Sigmoid colon (tissue), 7 donors: ENCODE results near the gene SCFD1. TPM values are rescaled to one million over a fixed set of nuclear protein-coding genes. Genes with fewer than 3 reads are reported as not detected.
"Not testable (repeated sequence)": the region's sequence is repeated elsewhere in the genome, so short reads cannot be mapped to it uniquely, and the experiment has no call there.

Experiments used
- DNase-seq: peaks from one replicate; pipeline ENCODE4 v3.0.0-alpha.2; 2019
- H3K27ac ChIP-seq, 4 donors: fragments of 200-600 bp; sonication (generic); one replicate each; pipeline ENCODE4 v1.5.1; 2016 to 2019; ENCODE audit warnings: mild to moderate bottlenecking in 1 of 4
- H3K27me3 ChIP-seq, 3 donors: fragments of 200-600 bp; sonication (generic); one replicate each; pipeline ENCODE4 v1.5.1; 2019; ENCODE audit warnings: mild to moderate bottlenecking in 1 of 3
- H3K36me3 ChIP-seq, 4 donors: fragments of 200-600 bp; sonication (generic); one replicate each; pipeline ENCODE4 v1.5.1; 2016 to 2019
- H3K4me1 ChIP-seq, 4 donors: fragments of 200-600 bp; sonication (generic); one replicate each; pipeline ENCODE4 v1.5.1; 2017 to 2019
- H3K4me3 ChIP-seq, 4 donors: fragments of 200-600 bp; sonication (generic); one replicate each; pipeline ENCODE4 v1.5.1; 2017 to 2019; ENCODE audit warnings: mild to moderate bottlenecking in 2 of 4, moderate library complexity in 1 of 4
- H3K9me3 ChIP-seq, 4 donors: fragments of 200-600 bp in 3 of 4; sonication (generic) in 3 of 4; one replicate each; pipeline versions ENCODE4 v1.5.1 to v1.6.1; 2013 to 2019
- EP300 ChIP-seq, 4 donors: sonication (generic); formaldehyde crosslinking; IDR thresholded peaks; one replicate each; pipeline ENCODE4 v1.6.1; 2017; ENCODE audit warnings: antibody characterized with exemption in 4 of 4
- POLR2A ChIP-seq, 2 donors: fragments of 450-650 bp; IDR thresholded peaks; one replicate each; pipeline ENCODE4 v1.6.1; 2016; ENCODE audit warnings: antibody characterized with exemption in 2 of 2, mild to moderate bottlenecking in 2 of 2, moderate library complexity in 2 of 2
- POLR2AphosphoS5 ChIP-seq, 4 donors: sonication (generic); formaldehyde crosslinking; IDR thresholded peaks; one replicate each; pipeline ENCODE4 v1.6.1; 2017; ENCODE audit warnings: antibody characterized with exemption in 4 of 4
- WGBS, 2 donors: extraction: QIAGEN DNeasy Blood & Tissue Kit; methylation state at CpG; one replicate each; pipeline ENCODE4 v1.1.7; 2013; 5-methylcytosine and 5-hydroxymethylcytosine counted together
- intact Hi-C: fragments of 100-400 bp; cut with DNase I; formaldehyde crosslinking; loops from one replicate; pipeline ENCODE4 v1.15.1; 2023
- polyA plus RNA-seq, 3 donors: library from polyadenylated mRNA; stranded (reverse); fragments of 200-250 nt; gene quantifications; one replicate each; pipeline ENCODE4 v1.2.3, GENCODE V29; 2013
- total RNA-seq, 4 donors: library from RNA; depleted of rRNA; stranded (reverse); fragments of >200 nt; gene quantifications; one replicate each; pipeline ENCODE4 v1.1.0, GENCODE V29; 2016
- TF ChIP-seq, protein P1 (sequence below), 4 experiments: fragments of 450-650 bp in 3 of 4; fragments of 200-600 bp in 1 of 4; IDR thresholded peaks; one replicate each; pipeline ENCODE4 v1.5.1; 2016 to 2019; ENCODE audit warnings: antibody characterized with exemption in 4 of 4, mild to moderate bottlenecking in 3 of 4, moderate library complexity in 2 of 4
- donor health status: healthy with polysubstance abuse.
- donor health status: Bipolar disorder and iron deficiency.
- donor health status: healthy.

SCFD1 gene
- total and polyA plus RNA-seq, 7 donors: 36.1 to 86.1 (median 60.7) TPM

GRCh38 chr14:30678926-30679431 is 56.9 kb downstream of the SCFD1 start:
- Histone ChIP-seq H3K27me3 (no peaks in the 10 kb centered on the region), H3K9me3 (no peaks in the 10 kb centered on the region), H3K27ac (no peak overlapping the region), H3K4me1 (no peaks in the 10 kb centered on the region), H3K4me3 (no peak overlapping the region), H3K36me3 (peaks cover 0 to 37% (median 7%) of the 10 kb centered on the region in 4 donors)
- intact Hi-C loops: no loop called here
- no peak for DNase-seq
- TF ChIP-seq, protein P1, sequence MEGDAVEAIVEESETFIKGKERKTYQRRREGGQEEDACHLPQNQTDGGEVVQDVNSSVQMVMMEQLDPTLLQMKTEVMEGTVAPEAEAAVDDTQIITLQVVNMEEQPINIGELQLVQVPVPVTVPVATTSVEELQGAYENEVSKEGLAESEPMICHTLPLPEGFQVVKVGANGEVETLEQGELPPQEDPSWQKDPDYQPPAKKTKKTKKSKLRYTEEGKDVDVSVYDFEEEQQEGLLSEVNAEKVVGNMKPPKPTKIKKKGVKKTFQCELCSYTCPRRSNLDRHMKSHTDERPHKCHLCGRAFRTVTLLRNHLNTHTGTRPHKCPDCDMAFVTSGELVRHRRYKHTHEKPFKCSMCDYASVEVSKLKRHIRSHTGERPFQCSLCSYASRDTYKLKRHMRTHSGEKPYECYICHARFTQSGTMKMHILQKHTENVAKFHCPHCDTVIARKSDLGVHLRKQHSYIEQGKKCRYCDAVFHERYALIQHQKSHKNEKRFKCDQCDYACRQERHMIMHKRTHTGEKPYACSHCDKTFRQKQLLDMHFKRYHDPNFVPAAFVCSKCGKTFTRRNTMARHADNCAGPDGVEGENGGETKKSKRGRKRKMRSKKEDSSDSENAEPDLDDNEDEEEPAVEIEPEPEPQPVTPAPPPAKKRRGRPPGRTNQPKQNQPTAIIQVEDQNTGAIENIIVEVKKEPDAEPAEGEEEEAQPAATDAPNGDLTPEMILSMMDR (IDR thresholded peaks at IDR 0.05): no peak

- Histone ChIP-seq H3K4me1 (no peaks in the 10 kb centered on the region), H3K4me3 (no peak overlapping the region), H3K36me3 (peaks cover 0 to 36% (median 4%) of the 10 kb centered on the region in 4 donors), H3K9me3 (no peaks in the 10 kb centered on the region), H3K27me3 (no peaks in the 10 kb centered on the region), H3K27ac (no peak overlapping the region)
- no peak for TF ChIP-seq POLR2A (IDR thresholded peaks at IDR 0.05)
- TF ChIP-seq EP300 (IDR thresholded peaks at IDR 0.05): no peak
- TF ChIP-seq, protein P1 (IDR thresholded peaks at IDR 0.05): no peak
- no peak for TF ChIP-seq POLR2AphosphoS5 (IDR thresholded peaks at IDR 0.05)
- DNase-seq: no peak
- intact Hi-C loops: no loop called here
Observed at GRCh38 chr14:30680036-30680435, 57.9 kb downstream of the SCFD1 start.

GRCh38 chr14:30680776-30681175 is 58.7 kb downstream of the SCFD1 start:
- H3K9me3 ChIP-seq, DNase-seq, H3K27me3 ChIP-seq, H3K4me3 ChIP-seq, H3K27ac ChIP-seq, H3K4me1 ChIP-seq, intact Hi-C loops: not testable (repeated sequence)
- 98 to 99% methylated on average over 5 of the region's 5 CpGs for WGBS, 2 donors
- peaks cover 0 to 28% (median 4%) of the 10 kb centered on the region in 4 donors for H3K36me3 ChIP-seq

- 77 to 89% methylated on average over 2 of the region's 2 CpGs for WGBS, 2 donors
- DNase-seq: no peak
- H3K4me1 ChIP-seq: no peaks in the 10 kb centered on the region
- TF ChIP-seq POLR2A (IDR thresholded peaks at IDR 0.05): no peak
- no peak for TF ChIP-seq POLR2AphosphoS5 (IDR thresholded peaks at IDR 0.05)
- TF ChIP-seq, protein P1 (IDR thresholded peaks at IDR 0.05): no peak
- no peak for TF ChIP-seq EP300 (IDR thresholded peaks at IDR 0.05)
- no peak overlapping the region for H3K27ac ChIP-seq
- intact Hi-C loops: no loop called here
- peaks cover 0 to 19% (median 4%) of the 10 kb centered on the region in 4 donors for H3K36me3 ChIP-seq
- no peaks in the 10 kb centered on the region for H3K9me3 ChIP-seq
- H3K4me3 ChIP-seq: no peak overlapping the region
- no peaks in the 10 kb centered on the region for H3K27me3 ChIP-seq
Observed at GRCh38 chr14:30681752-30682355, 59.7 kb downstream of the SCFD1 start.

- TF ChIP-seq, protein P1 (IDR thresholded peaks at IDR 0.05): peak in 2 of 4 experiments; percentile 14 to 25
- intact Hi-C loops, H3K4me1 ChIP-seq, H3K27me3 ChIP-seq, H3K9me3 ChIP-seq: not testable (repeated sequence)
- DNase-seq: peak; percentile 66
- Histone ChIP-seq H3K4me3 (peak overlapping the region; percentile 16 to 32 (median 18)), H3K27ac (peak overlapping the region in 1 of 4 donors; percentile 32), H3K36me3 (peaks cover 0 to 11% (median 4%) of the 10 kb centered on the region in 4 donors)
- WGBS, 2 donors: 18 to 60% methylated on average over 20 to 23 of the region's 28 CpGs
Observed at GRCh38 chr14:30690487-30691355, 68.6 kb downstream of the SCFD1 start.
